SK-N-MC (cell line): Measurements from ENCODE around the gene USP32.
A peak's percentile ranks its signal among the peaks of the same experiment; 100 is the strongest.
"Not testable (repeated sequence)": the region's sequence is repeated elsewhere in the genome, so short reads cannot be mapped to it uniquely, and the experiment has no call there.

Source experiments
- DNase-seq: peaks from one replicate; pipeline ENCODE4 v3.0.0-alpha.2; 2011; ENCODE audit warnings: low read depth, low spot score
- H3K27ac ChIP-seq: fragments of 200-600 bp; sonication (generic); 2 replicates; pipeline ENCODE4 v1.5.1; 2016; ENCODE audit warnings: mixed run types
- H3K36me3 ChIP-seq: fragments of 200-600 bp; sonication (generic); 2 replicates; pipeline ENCODE4 v1.6.1; 2017; ENCODE audit warnings: antibody characterized with exemption, low read length, mixed read lengths; ENCODE audit not compliant: insufficient read depth
- H3K4me3 ChIP-seq: fragments of 200-600 bp; sonication (generic); 2 replicates; pipeline ENCODE4 v1.5.1; 2016
- H3K9ac ChIP-seq: fragments of 200-600 bp; sonication (generic); 2 replicates; pipeline ENCODE4 v1.8.0; 2017; ENCODE audit warnings: mixed run types, mixed read lengths; ENCODE audit not compliant: insufficient read length
- H3K9me3 ChIP-seq: fragments of 200-600 bp; sonication (generic); 2 replicates; pipeline ENCODE4 v1.6.1; 2017; ENCODE audit warnings: low read depth, mild to moderate bottlenecking, antibody characterized with exemption, low read length, moderate library complexity, mixed read lengths
- EZH2 ChIP-seq: fragments of 200-600 bp; sonication (generic); IDR thresholded peaks from one replicate; pipeline ENCODE4 v1.6.1; 2017; ENCODE audit warnings: antibody characterized with exemption
- FOXP2 ChIP-seq: optimal IDR thresholded peaks from 2 replicates; pipeline ENCODE3; 2011; ENCODE audit warnings: mild to moderate bottlenecking, moderate library complexity; ENCODE audit not compliant: insufficient read depth; ENCODE audit errors: extremely low read length, control extremely low read depth
- POLR2AphosphoS5 ChIP-seq: IDR thresholded peaks from 2 replicates; pipeline ENCODE4 v1.6.1; 2012; ENCODE audit warnings: mild to moderate bottlenecking, low read depth, low read length, borderline replicate concordance

USP32 gene

GRCh38 chr17:60247836-60248461 is 144.0 kb downstream of the USP32 start:
- TF ChIP-seq FOXP2 (no peak), POLR2AphosphoS5 (no peak), EZH2 (no peak)
- Histone ChIP-seq H3K27ac (no peak overlapping the region), H3K9me3 (peaks cover 8% of the 10 kb centered on the region; the same call in 1 of the 2 replicates), H3K4me3 (no peak overlapping the region), H3K36me3 (peaks cover 35% of the 10 kb centered on the region), H3K9ac (no peak overlapping the region)
- DNase-seq: no peak

- TF ChIP-seq POLR2AphosphoS5: no peak
- no peak overlapping the region for H3K4me3 ChIP-seq
- no peak overlapping the region for H3K9ac ChIP-seq
Measured at GRCh38 chr17:60244656-60245055, 147.3 kb downstream of the USP32 start.

GRCh38 chr17:60240290-60240689 is 151.6 kb downstream of the USP32 start:
- TF ChIP-seq POLR2AphosphoS5: no peak
- TF ChIP-seq EZH2: no peak
- TF ChIP-seq FOXP2: no peak
- Histone ChIP-seq H3K9me3 (no peaks in the 10 kb centered on the region), H3K27ac (no peak overlapping the region), H3K36me3 (peaks cover 7% of the 10 kb centered on the region), H3K4me3 (no peak overlapping the region), H3K9ac (no peak overlapping the region)
- no peak for DNase-seq

More at GRCh38 chr17:60244656-60245055, 147.3 kb downstream of the USP32 start:
- DNase-seq: no peak
- H3K36me3 ChIP-seq: peaks cover 23% of the 10 kb centered on the region
- H3K27ac ChIP-seq: no peak overlapping the region
- H3K9me3 ChIP-seq: peaks cover 8% of the 10 kb centered on the region; the same call in 1 of the 2 replicates

GRCh38 chr17:60231691-60232090 is 160.2 kb downstream of the USP32 start:
- Histone ChIP-seq H3K4me3 (no peak overlapping the region), H3K9me3 (no peaks in the 10 kb centered on the region), H3K27ac (peak overlapping the region; percentile 1; the same call in 1 of the 2 replicates), H3K36me3 (peaks cover 7% of the 10 kb centered on the region), H3K9ac (no peak overlapping the region)
- TF ChIP-seq EZH2: no peak
- TF ChIP-seq FOXP2: no peak
- TF ChIP-seq POLR2AphosphoS5: no peak
- DNase-seq: no peak

- Histone ChIP-seq H3K9me3 (no peaks in the 10 kb centered on the region), H3K36me3 (peaks cover 7% of the 10 kb centered on the region), H3K9ac (no peak overlapping the region), H3K27ac (peak overlapping the region; percentile 1; the same call in 1 of the 2 replicates), H3K4me3 (no peak overlapping the region)
- TF ChIP-seq EZH2 (no peak), FOXP2 (no peak), POLR2AphosphoS5 (no peak)
- no peak for DNase-seq
Measured at GRCh38 chr17:60231234-60231633, 160.7 kb downstream of the USP32 start.

GRCh38 chr17:60230358-60230757 is 161.6 kb downstream of the USP32 start:
- Histone ChIP-seq H3K36me3 (peaks cover 4% of the 10 kb centered on the region; the same call in 1 of the 2 replicates), H3K27ac (peak overlapping the region; percentile 42), H3K4me3 (0 out of 2 replicates have a peak overlapping the region, but pooled peaks have one; percentile 4), H3K9me3 (no peaks in the 10 kb centered on the region), H3K9ac (no peak overlapping the region)
- peak; percentile 52 for DNase-seq
- TF ChIP-seq EZH2 (no peak), POLR2AphosphoS5 (no peak), FOXP2 (no peak)

- TF ChIP-seq POLR2AphosphoS5 (no peak), FOXP2 (no peak), EZH2 (no peak)
- Histone ChIP-seq H3K4me3 (no peak overlapping the region), H3K27ac (0 out of 2 replicates have a peak overlapping the region, but pooled peaks have one; percentile 21), H3K9ac (no peak overlapping the region), H3K9me3 (no peaks in the 10 kb centered on the region), H3K36me3 (peaks cover 13% of the 10 kb centered on the region; the same call in 1 of the 2 replicates)
- no peak for DNase-seq
Measured at GRCh38 chr17:60229188-60229802, 162.6 kb downstream of the USP32 start.

- not testable (repeated sequence) for DNase-seq, H3K4me3 ChIP-seq, H3K9me3 ChIP-seq, H3K9ac ChIP-seq, H3K27ac ChIP-seq
- H3K36me3 ChIP-seq: peaks cover 28% of the 10 kb centered on the region
Measured at GRCh38 chr17:60227276-60227675, 164.7 kb downstream of the USP32 start.
